K562 (cell line): Measurements from ENCODE around the gene TAF11L8. TPM values are rescaled to one million over a fixed set of nuclear protein-coding genes. Genes with fewer than 3 reads are reported as not detected.

Source experiments
- polyA plus RNA-seq, 8 experiments: library from polyadenylated mRNA; depleted of rRNA in 4 of 8; stranded (reverse) in 5 of 8; unstranded in 3 of 8; fragments of >200 nt; fragmentation: Nextera tagmentation in 2 of 8; fragmentation: Illumina TruSeq in 1 of 8; extraction: Ambion mirVana in 2 of 8; extraction: Trizol in 1 of 8; gene quantifications; 2 replicates each; pipeline versions ENCODE4 v1.2.1 to v1.2.3, GENCODE V29; 2011 to 2014; ENCODE audit warnings: inconsistent platforms in 1 of 8, missing spikeins in 1 of 8
- small RNA-seq: library from RNA; depleted of rRNA; stranded (forward); fragments of <200 nt; gene quantifications from one replicate; pipeline ENCODE3, GENCODE V24; 2014
- total RNA-seq, 7 experiments: library from RNA; depleted of rRNA in 6 of 7; stranded (reverse); fragments of >200 nt in 6 of 7; fragmentation: Illumina TruSeq in 2 of 7; extraction: Trizol in 2 of 7; gene quantifications; 2 replicates each; pipeline versions ENCODE4 v1.2.1 to v1.2.3, GENCODE V29; 2011 to 2021; ENCODE audit warnings: low replicate concordance in 1 of 7

Gene TAF11L8
- total and polyA plus RNA-seq, 9 of the 15 experiments (the other 6 are each of a cell fraction or from before 2014, with no cell fraction given): not detected

Small RNA genes within 50 kb of the gene (small RNA-seq; reads per million reads assigned to genes)
- gene AC233724.3 (not detected), gene AC233724.6 (not detected), gene AC233724.7 (not detected)

Other genes with a start within 250 kb of the TAF11L8 start
Only the 7 nearest of the 12 such genes appear.
- gene TAF11L7, start 5.2 kb downstream of the TAF11L8 start, total RNA-seq (2014; rRNA removed): not detected in 2 replicates
- not detected in 2 replicates for gene TAF11L7, start 5.2 kb downstream of the TAF11L8 start, total RNA-seq (2014; rRNA removed; fragmentation: Illumina TruSeq; extraction: Trizol)
- not detected in 2 replicates for gene TAF11L7, start 5.2 kb downstream of the TAF11L8 start, total RNA-seq (2015; rRNA removed; fragmentation: Illumina TruSeq; extraction: Trizol)
- gene TAF11L7, start 5.2 kb downstream of the TAF11L8 start, total RNA-seq (2021): not detected in 2 replicates
- 1.9 TPM in 1 of 2 replicates, not detected in the other for gene TAF11L7, start 5.2 kb downstream of the TAF11L8 start, polyA plus RNA-seq (2011; rRNA removed)
- not detected in 2 replicates for gene TAF11L7, start 5.2 kb downstream of the TAF11L8 start, polyA plus RNA-seq (2014; fragmentation: Illumina TruSeq; extraction: Trizol)
- under 1 TPM in 1 of 2 experiments, not detected in 1; 0.27 TPM for gene TAF11L7, start 5.2 kb downstream of the TAF11L8 start, polyA plus RNA-seq (2014; fragmentation: Nextera tagmentation; extraction: Ambion mirVana)
- gene TAF11L7, start 5.2 kb downstream of the TAF11L8 start, polyA plus RNA-seq (2014; rRNA removed): 0.20 TPM in 1 of 2 replicates, not detected in the other
- gene TAF11L9, start 3.4 kb upstream of the TAF11L8 start, total RNA-seq (2014; rRNA removed): 0.57 and 0.68 TPM in 2 replicates
- 0.29 TPM in 1 of 2 replicates, not detected in the other for gene TAF11L9, start 3.4 kb upstream of the TAF11L8 start, total RNA-seq (2014; rRNA removed; fragmentation: Illumina TruSeq; extraction: Trizol)
- not detected in 2 replicates for gene TAF11L9, start 3.4 kb upstream of the TAF11L8 start, total RNA-seq (2015; rRNA removed; fragmentation: Illumina TruSeq; extraction: Trizol)
- 0.53 TPM in 1 of 2 replicates, not detected in the other for gene TAF11L9, start 3.4 kb upstream of the TAF11L8 start, total RNA-seq (2021)
- gene TAF11L9, start 3.4 kb upstream of the TAF11L8 start, polyA plus RNA-seq (2011; rRNA removed): not detected in 2 replicates
- gene TAF11L9, start 3.4 kb upstream of the TAF11L8 start, polyA plus RNA-seq (2014; fragmentation: Illumina TruSeq; extraction: Trizol): not detected in 2 replicates
- under 1 TPM in 1 of 2 experiments, not detected in 1; 0.27 TPM for gene TAF11L9, start 3.4 kb upstream of the TAF11L8 start, polyA plus RNA-seq (2014; fragmentation: Nextera tagmentation; extraction: Ambion mirVana)
- 0.20 TPM in 1 of 2 replicates, not detected in the other for gene TAF11L9, start 3.4 kb upstream of the TAF11L8 start, polyA plus RNA-seq (2014; rRNA removed)
- gene TAF11L10, start 6.9 kb upstream of the TAF11L8 start, total RNA-seq (2014; rRNA removed): 0.57 and 0.68 TPM in 2 replicates
- gene TAF11L10, start 6.9 kb upstream of the TAF11L8 start, total RNA-seq (2014; rRNA removed; fragmentation: Illumina TruSeq; extraction: Trizol): 0.29 TPM in 1 of 2 replicates, not detected in the other
- not detected in 2 replicates for gene TAF11L10, start 6.9 kb upstream of the TAF11L8 start, total RNA-seq (2015; rRNA removed; fragmentation: Illumina TruSeq; extraction: Trizol)
- gene TAF11L10, start 6.9 kb upstream of the TAF11L8 start, total RNA-seq (2021): 0.53 TPM in 1 of 2 replicates, not detected in the other
- 3.7 TPM in 1 of 2 replicates, not detected in the other for gene TAF11L10, start 6.9 kb upstream of the TAF11L8 start, polyA plus RNA-seq (2011; rRNA removed)
- not detected in 2 replicates for gene TAF11L10, start 6.9 kb upstream of the TAF11L8 start, polyA plus RNA-seq (2014; fragmentation: Illumina TruSeq; extraction: Trizol)
- under 1 TPM in 1 of 2 experiments, not detected in 1; 0.27 TPM for gene TAF11L10, start 6.9 kb upstream of the TAF11L8 start, polyA plus RNA-seq (2014; fragmentation: Nextera tagmentation; extraction: Ambion mirVana)
- gene TAF11L10, start 6.9 kb upstream of the TAF11L8 start, polyA plus RNA-seq (2014; rRNA removed): 0.20 TPM in 1 of 2 replicates, not detected in the other
- gene TAF11L11, start 13.2 kb upstream of the TAF11L8 start, total RNA-seq (2014; rRNA removed): not detected in 2 replicates
- gene TAF11L11, start 13.2 kb upstream of the TAF11L8 start, total RNA-seq (2014; rRNA removed; fragmentation: Illumina TruSeq; extraction: Trizol): not detected in 2 replicates
- not detected in 2 replicates for gene TAF11L11, start 13.2 kb upstream of the TAF11L8 start, total RNA-seq (2015; rRNA removed; fragmentation: Illumina TruSeq; extraction: Trizol)
- not detected in 2 replicates for gene TAF11L11, start 13.2 kb upstream of the TAF11L8 start, total RNA-seq (2021)
- gene TAF11L11, start 13.2 kb upstream of the TAF11L8 start, polyA plus RNA-seq (2011; rRNA removed): not detected in 2 replicates
- gene TAF11L11, start 13.2 kb upstream of the TAF11L8 start, polyA plus RNA-seq (2014; fragmentation: Illumina TruSeq; extraction: Trizol): not detected in 2 replicates
- gene TAF11L11, start 13.2 kb upstream of the TAF11L8 start, polyA plus RNA-seq (2014; fragmentation: Nextera tagmentation; extraction: Ambion mirVana): not detected
- gene TAF11L11, start 13.2 kb upstream of the TAF11L8 start, polyA plus RNA-seq (2014; rRNA removed): not detected in 2 replicates
- gene TAF11L12, start 19.4 kb upstream of the TAF11L8 start, total RNA-seq (2014; rRNA removed): not detected in 2 replicates
- not detected in 2 replicates for gene TAF11L12, start 19.4 kb upstream of the TAF11L8 start, total RNA-seq (2014; rRNA removed; fragmentation: Illumina TruSeq; extraction: Trizol)
- not detected in 2 replicates for gene TAF11L12, start 19.4 kb upstream of the TAF11L8 start, total RNA-seq (2015; rRNA removed; fragmentation: Illumina TruSeq; extraction: Trizol)
- gene TAF11L12, start 19.4 kb upstream of the TAF11L8 start, total RNA-seq (2021): not detected in 2 replicates
- not detected in 2 replicates for gene TAF11L12, start 19.4 kb upstream of the TAF11L8 start, polyA plus RNA-seq (2011; rRNA removed)
- not detected in 2 replicates for gene TAF11L12, start 19.4 kb upstream of the TAF11L8 start, polyA plus RNA-seq (2014; fragmentation: Illumina TruSeq; extraction: Trizol)
- gene TAF11L12, start 19.4 kb upstream of the TAF11L8 start, polyA plus RNA-seq (2014; fragmentation: Nextera tagmentation; extraction: Ambion mirVana): not detected
- gene TAF11L12, start 19.4 kb upstream of the TAF11L8 start, polyA plus RNA-seq (2014; rRNA removed): not detected in 2 replicates
- not detected in 2 replicates for gene TAF11L13, start 41.1 kb upstream of the TAF11L8 start, total RNA-seq (2014; rRNA removed)
- not detected in 2 replicates for gene TAF11L13, start 41.1 kb upstream of the TAF11L8 start, total RNA-seq (2014; rRNA removed; fragmentation: Illumina TruSeq; extraction: Trizol)
- gene TAF11L13, start 41.1 kb upstream of the TAF11L8 start, total RNA-seq (2015; rRNA removed; fragmentation: Illumina TruSeq; extraction: Trizol): not detected in 2 replicates
- not detected in 2 replicates for gene TAF11L13, start 41.1 kb upstream of the TAF11L8 start, total RNA-seq (2021)
- gene TAF11L13, start 41.1 kb upstream of the TAF11L8 start, polyA plus RNA-seq (2011; rRNA removed): not detected in 2 replicates
- not detected in 2 replicates for gene TAF11L13, start 41.1 kb upstream of the TAF11L8 start, polyA plus RNA-seq (2014; fragmentation: Illumina TruSeq; extraction: Trizol)
- gene TAF11L13, start 41.1 kb upstream of the TAF11L8 start, polyA plus RNA-seq (2014; fragmentation: Nextera tagmentation; extraction: Ambion mirVana): not detected
- not detected in 2 replicates for gene TAF11L13, start 41.1 kb upstream of the TAF11L8 start, polyA plus RNA-seq (2014; rRNA removed)
- gene TAF11L14, start 43.5 kb upstream of the TAF11L8 start, total RNA-seq (2014; rRNA removed): not detected in 2 replicates
- not detected in 2 replicates for gene TAF11L14, start 43.5 kb upstream of the TAF11L8 start, total RNA-seq (2014; rRNA removed; fragmentation: Illumina TruSeq; extraction: Trizol)
- not detected in 2 replicates for gene TAF11L14, start 43.5 kb upstream of the TAF11L8 start, total RNA-seq (2015; rRNA removed; fragmentation: Illumina TruSeq; extraction: Trizol)
- not detected in 2 replicates for gene TAF11L14, start 43.5 kb upstream of the TAF11L8 start, total RNA-seq (2021)
- not detected in 2 replicates for gene TAF11L14, start 43.5 kb upstream of the TAF11L8 start, polyA plus RNA-seq (2011; rRNA removed)
- gene TAF11L14, start 43.5 kb upstream of the TAF11L8 start, polyA plus RNA-seq (2014; fragmentation: Illumina TruSeq; extraction: Trizol): not detected in 2 replicates
- not detected for gene TAF11L14, start 43.5 kb upstream of the TAF11L8 start, polyA plus RNA-seq (2014; fragmentation: Nextera tagmentation; extraction: Ambion mirVana)
- not detected in 2 replicates for gene TAF11L14, start 43.5 kb upstream of the TAF11L8 start, polyA plus RNA-seq (2014; rRNA removed)